HEK293 (cell line): ENCODE measurements around the gene STIP1.

Experiments used
- RBAK ChIP-seq: fragments of 450-650 bp; formaldehyde crosslinking; IDR thresholded peaks from 2 replicates; pipeline ENCODE4 v1.5.1; 2016; ENCODE audit warnings: missing biosample characterization, missing genetic modification characterization
- TRIM28 ChIP-seq: IDR thresholded peaks from 2 replicates; pipeline ENCODE4 v1.6.1; 2011; ENCODE audit warnings: low read length, control low read depth, borderline replicate concordance
- YY1 ChIP-seq: fragments of 450-650 bp; formaldehyde crosslinking; IDR thresholded peaks from 2 replicates; pipeline ENCODE4 v1.5.1; 2018; ENCODE audit warnings: missing biosample characterization, missing genetic modification characterization
- ZBTB7A ChIP-seq: fragments of 450-650 bp; formaldehyde crosslinking; IDR thresholded peaks from 2 replicates; pipeline ENCODE4 v1.5.1; 2016; ENCODE audit warnings: low read depth, missing biosample characterization, missing genetic modification characterization
- ZNF266 ChIP-seq: fragments of 450-650 bp; formaldehyde crosslinking; IDR thresholded peaks from 2 replicates; pipeline ENCODE4 v1.5.1; 2016; ENCODE audit warnings: missing biosample characterization, missing genetic modification characterization, low read depth
- ZNF311 ChIP-seq: fragments of 450-650 bp; formaldehyde crosslinking; IDR thresholded peaks from 2 replicates; pipeline ENCODE4 v1.5.1; 2017; ENCODE audit warnings: missing biosample characterization, missing genetic modification characterization, borderline replicate concordance
- ZNF350 ChIP-seq: fragments of 450-650 bp; formaldehyde crosslinking; IDR thresholded peaks from 2 replicates; pipeline ENCODE4 v1.5.0; 2017; ENCODE audit warnings: missing biosample characterization, mild to moderate bottlenecking, missing genetic modification characterization
- ZNF585B ChIP-seq: fragments of 450-650 bp; formaldehyde crosslinking; IDR thresholded peaks from 2 replicates; pipeline ENCODE4 v1.5.1; 2016; ENCODE audit warnings: missing biosample characterization, missing genetic modification characterization
- TF ChIP-seq, protein P1 (sequence below): fragments of 450-650 bp; formaldehyde crosslinking; IDR thresholded peaks from 2 replicates; pipeline ENCODE4 v1.5.1; 2016; ENCODE audit warnings: missing biosample characterization, missing genetic modification characterization
- TF ChIP-seq, protein P2 (sequence below): fragments of 450-650 bp; formaldehyde crosslinking; IDR thresholded peaks from 2 replicates; pipeline ENCODE4 v1.5.1; 2016; ENCODE audit warnings: missing biosample characterization, missing genetic modification characterization
- TF ChIP-seq, protein P3 (sequence below): fragments of 450-650 bp; formaldehyde crosslinking; IDR thresholded peaks from 2 replicates; pipeline ENCODE4 v1.5.1; 2016; ENCODE audit warnings: missing biosample characterization, missing genetic modification characterization
- TF ChIP-seq, protein P4 (sequence below): fragments of 450-650 bp; formaldehyde crosslinking; IDR thresholded peaks from 2 replicates; pipeline ENCODE4 v1.5.1; 2016; ENCODE audit warnings: missing biosample characterization, missing genetic modification characterization, borderline replicate concordance
- TF ChIP-seq, protein P5 (sequence below): fragments of 450-650 bp; formaldehyde crosslinking; IDR thresholded peaks from 2 replicates; pipeline ENCODE4 v1.5.1; 2017; ENCODE audit warnings: missing biosample characterization, missing genetic modification characterization

DNA sequence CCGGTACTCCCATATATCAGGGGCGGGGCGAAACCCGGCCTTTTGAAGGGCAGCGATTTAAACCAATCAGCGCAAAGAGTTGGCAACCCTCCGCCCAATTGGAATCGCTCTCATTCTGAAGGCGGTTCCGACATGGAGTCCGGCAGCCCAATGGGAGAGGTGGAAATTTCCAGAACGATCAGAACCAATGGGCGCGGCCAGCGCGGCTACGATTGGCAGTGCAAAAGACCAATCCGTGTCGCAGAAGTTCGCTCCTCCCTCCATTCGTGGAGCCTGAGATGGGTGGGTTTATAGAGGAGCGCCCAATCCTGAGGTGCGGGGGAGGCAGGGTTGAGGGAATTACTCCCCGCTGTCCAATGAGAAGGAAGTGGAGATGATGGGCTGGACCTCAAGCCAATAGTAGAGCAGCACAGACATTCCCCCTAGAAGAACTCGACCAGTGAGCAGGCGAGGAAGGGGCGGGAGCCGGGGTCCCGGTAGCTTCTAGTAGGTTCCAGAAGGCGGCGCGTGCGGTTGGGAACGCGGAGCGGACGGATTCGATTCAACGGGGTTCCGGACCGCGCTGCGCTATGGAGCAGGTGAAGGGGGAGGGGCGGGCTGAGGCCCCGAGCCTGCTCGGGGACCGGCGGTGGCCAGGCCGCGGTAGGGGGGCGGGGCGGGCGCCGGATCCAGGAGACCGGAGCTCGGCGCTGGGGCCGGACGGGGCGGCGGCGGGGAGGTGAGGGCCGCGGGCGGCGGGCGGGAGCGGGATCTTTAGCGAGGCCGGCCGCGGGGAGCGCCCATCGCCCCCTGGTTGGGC, at the start of gene STIP1:
- TF ChIP-seq, protein P1, sequence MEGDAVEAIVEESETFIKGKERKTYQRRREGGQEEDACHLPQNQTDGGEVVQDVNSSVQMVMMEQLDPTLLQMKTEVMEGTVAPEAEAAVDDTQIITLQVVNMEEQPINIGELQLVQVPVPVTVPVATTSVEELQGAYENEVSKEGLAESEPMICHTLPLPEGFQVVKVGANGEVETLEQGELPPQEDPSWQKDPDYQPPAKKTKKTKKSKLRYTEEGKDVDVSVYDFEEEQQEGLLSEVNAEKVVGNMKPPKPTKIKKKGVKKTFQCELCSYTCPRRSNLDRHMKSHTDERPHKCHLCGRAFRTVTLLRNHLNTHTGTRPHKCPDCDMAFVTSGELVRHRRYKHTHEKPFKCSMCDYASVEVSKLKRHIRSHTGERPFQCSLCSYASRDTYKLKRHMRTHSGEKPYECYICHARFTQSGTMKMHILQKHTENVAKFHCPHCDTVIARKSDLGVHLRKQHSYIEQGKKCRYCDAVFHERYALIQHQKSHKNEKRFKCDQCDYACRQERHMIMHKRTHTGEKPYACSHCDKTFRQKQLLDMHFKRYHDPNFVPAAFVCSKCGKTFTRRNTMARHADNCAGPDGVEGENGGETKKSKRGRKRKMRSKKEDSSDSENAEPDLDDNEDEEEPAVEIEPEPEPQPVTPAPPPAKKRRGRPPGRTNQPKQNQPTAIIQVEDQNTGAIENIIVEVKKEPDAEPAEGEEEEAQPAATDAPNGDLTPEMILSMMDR (tag by site-specific recombination): peak; percentile 65
- TF ChIP-seq ZBTB7A (tag by site-specific recombination) (no peak), YY1 (tag by site-specific recombination) (no peak), ZNF585B (tag by site-specific recombination) (no peak), ZNF350 (no peak), ZNF266 (tag by site-specific recombination) (no peak), RBAK (tag by site-specific recombination) (no peak), ZNF311 (tag by site-specific recombination) (no peak), TRIM28 (no peak)
- TF ChIP-seq, protein P2, sequence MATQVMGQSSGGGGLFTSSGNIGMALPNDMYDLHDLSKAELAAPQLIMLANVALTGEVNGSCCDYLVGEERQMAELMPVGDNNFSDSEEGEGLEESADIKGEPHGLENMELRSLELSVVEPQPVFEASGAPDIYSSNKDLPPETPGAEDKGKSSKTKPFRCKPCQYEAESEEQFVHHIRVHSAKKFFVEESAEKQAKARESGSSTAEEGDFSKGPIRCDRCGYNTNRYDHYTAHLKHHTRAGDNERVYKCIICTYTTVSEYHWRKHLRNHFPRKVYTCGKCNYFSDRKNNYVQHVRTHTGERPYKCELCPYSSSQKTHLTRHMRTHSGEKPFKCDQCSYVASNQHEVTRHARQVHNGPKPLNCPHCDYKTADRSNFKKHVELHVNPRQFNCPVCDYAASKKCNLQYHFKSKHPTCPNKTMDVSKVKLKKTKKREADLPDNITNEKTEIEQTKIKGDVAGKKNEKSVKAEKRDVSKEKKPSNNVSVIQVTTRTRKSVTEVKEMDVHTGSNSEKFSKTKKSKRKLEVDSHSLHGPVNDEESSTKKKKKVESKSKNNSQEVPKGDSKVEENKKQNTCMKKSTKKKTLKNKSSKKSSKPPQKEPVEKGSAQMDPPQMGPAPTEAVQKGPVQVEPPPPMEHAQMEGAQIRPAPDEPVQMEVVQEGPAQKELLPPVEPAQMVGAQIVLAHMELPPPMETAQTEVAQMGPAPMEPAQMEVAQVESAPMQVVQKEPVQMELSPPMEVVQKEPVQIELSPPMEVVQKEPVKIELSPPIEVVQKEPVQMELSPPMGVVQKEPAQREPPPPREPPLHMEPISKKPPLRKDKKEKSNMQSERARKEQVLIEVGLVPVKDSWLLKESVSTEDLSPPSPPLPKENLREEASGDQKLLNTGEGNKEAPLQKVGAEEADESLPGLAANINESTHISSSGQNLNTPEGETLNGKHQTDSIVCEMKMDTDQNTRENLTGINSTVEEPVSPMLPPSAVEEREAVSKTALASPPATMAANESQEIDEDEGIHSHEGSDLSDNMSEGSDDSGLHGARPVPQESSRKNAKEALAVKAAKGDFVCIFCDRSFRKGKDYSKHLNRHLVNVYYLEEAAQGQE (tag by site-specific recombination): no peak
- TF ChIP-seq, protein P3, sequence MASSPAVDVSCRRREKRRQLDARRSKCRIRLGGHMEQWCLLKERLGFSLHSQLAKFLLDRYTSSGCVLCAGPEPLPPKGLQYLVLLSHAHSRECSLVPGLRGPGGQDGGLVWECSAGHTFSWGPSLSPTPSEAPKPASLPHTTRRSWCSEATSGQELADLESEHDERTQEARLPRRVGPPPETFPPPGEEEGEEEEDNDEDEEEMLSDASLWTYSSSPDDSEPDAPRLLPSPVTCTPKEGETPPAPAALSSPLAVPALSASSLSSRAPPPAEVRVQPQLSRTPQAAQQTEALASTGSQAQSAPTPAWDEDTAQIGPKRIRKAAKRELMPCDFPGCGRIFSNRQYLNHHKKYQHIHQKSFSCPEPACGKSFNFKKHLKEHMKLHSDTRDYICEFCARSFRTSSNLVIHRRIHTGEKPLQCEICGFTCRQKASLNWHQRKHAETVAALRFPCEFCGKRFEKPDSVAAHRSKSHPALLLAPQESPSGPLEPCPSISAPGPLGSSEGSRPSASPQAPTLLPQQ (tag by site-specific recombination): no peak
- TF ChIP-seq, protein P4, sequence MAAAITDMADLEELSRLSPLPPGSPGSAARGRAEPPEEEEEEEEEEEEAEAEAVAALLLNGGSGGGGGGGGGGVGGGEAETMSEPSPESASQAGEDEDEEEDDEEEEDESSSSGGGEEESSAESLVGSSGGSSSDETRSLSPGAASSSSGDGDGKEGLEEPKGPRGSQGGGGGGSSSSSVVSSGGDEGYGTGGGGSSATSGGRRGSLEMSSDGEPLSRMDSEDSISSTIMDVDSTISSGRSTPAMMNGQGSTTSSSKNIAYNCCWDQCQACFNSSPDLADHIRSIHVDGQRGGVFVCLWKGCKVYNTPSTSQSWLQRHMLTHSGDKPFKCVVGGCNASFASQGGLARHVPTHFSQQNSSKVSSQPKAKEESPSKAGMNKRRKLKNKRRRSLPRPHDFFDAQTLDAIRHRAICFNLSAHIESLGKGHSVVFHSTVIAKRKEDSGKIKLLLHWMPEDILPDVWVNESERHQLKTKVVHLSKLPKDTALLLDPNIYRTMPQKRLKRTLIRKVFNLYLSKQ (tag by site-specific recombination): no peak
- TF ChIP-seq, protein P5, sequence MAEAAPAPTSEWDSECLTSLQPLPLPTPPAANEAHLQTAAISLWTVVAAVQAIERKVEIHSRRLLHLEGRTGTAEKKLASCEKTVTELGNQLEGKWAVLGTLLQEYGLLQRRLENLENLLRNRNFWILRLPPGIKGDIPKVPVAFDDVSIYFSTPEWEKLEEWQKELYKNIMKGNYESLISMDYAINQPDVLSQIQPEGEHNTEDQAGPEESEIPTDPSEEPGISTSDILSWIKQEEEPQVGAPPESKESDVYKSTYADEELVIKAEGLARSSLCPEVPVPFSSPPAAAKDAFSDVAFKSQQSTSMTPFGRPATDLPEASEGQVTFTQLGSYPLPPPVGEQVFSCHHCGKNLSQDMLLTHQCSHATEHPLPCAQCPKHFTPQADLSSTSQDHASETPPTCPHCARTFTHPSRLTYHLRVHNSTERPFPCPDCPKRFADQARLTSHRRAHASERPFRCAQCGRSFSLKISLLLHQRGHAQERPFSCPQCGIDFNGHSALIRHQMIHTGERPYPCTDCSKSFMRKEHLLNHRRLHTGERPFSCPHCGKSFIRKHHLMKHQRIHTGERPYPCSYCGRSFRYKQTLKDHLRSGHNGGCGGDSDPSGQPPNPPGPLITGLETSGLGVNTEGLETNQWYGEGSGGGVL (tag by site-specific recombination): no peak
